Glutamatergic neuron (in vitro differentiated cells): Measurements from ENCODE around the gene ERBB3. TPM values are rescaled to one million over a fixed set of nuclear protein-coding genes. Genes with fewer than 3 reads are reported as not detected.
A peak's percentile ranks its signal among the peaks of the same experiment; 100 is the strongest.

Source experiments
- DNase-seq: peaks from one replicate; pipeline ENCODE4 v3.0.0; 2022
- H3K27ac Mint-ChIP-seq: one replicate; pipeline ENCODE4 v1.8.0; 2020; ENCODE audit warnings: mild to moderate bottlenecking, mixed read lengths, inconsistent platforms; ENCODE audit not compliant: unreplicated experiment
- H3K27me3 Mint-ChIP-seq: one replicate; pipeline ENCODE4 v1.8.0; 2020; ENCODE audit warnings: mild to moderate bottlenecking, moderate library complexity, mixed read lengths, inconsistent platforms; ENCODE audit not compliant: unreplicated experiment
- H3K36me3 Mint-ChIP-seq: one replicate; pipeline ENCODE4 v1.8.0; 2020; ENCODE audit warnings: mild to moderate bottlenecking, mixed read lengths, inconsistent platforms; ENCODE audit not compliant: unreplicated experiment
- H3K4me1 Mint-ChIP-seq: one replicate; pipeline ENCODE4 v1.8.0; 2020; ENCODE audit warnings: mild to moderate bottlenecking, low read depth, mixed read lengths, inconsistent platforms; ENCODE audit not compliant: unreplicated experiment
- H3K4me3 Mint-ChIP-seq: one replicate; pipeline ENCODE4 v1.8.0; 2020; ENCODE audit warnings: mild to moderate bottlenecking, mixed read lengths, inconsistent platforms; ENCODE audit not compliant: unreplicated experiment
- H3K9me3 Mint-ChIP-seq: one replicate; pipeline ENCODE4 v1.8.0; 2020; ENCODE audit warnings: mild to moderate bottlenecking, moderate library complexity, mixed read lengths, inconsistent platforms; ENCODE audit not compliant: unreplicated experiment
- CTCF ChIP-seq: fragments of 200-600 bp; sonication (generic); IDR thresholded peaks from one replicate; pipeline ENCODE4 v1.5.0; 2021; ENCODE audit not compliant: partially characterized antibody, unreplicated experiment
- total RNA-seq: library from RNA; stranded (reverse); fragmentation: NEBNext Ultra II Directional; extraction: Animal tissue kit (Norgen Biotek cat#: 25700); gene quantifications from one replicate; pipeline ENCODE4 v1.2.1, GENCODE V29; 2021; ENCODE audit not compliant: unreplicated experiment

The ERBB3 gene
- total RNA-seq, 1 donor from 2014 or later, result 33.7 TPM

- peaks cover 4% of the 10 kb centered on the region for H3K9me3 Mint-ChIP-seq
- DNase-seq, result no peak
- H3K36me3 Mint-ChIP-seq, result peaks cover 6% of the 10 kb centered on the region
- H3K4me1 Mint-ChIP-seq, result peaks cover 5% of the 10 kb centered on the region
- H3K4me3 Mint-ChIP-seq, result no peak overlapping the region
- H3K27me3 Mint-ChIP-seq, result no peaks in the 10 kb centered on the region
- TF ChIP-seq CTCF, result no peak
- no peak overlapping the region for H3K27ac Mint-ChIP-seq
Observed at GRCh38 chr12:56146492-56147460, 66.8 kb downstream of the ERBB3 start.

- Mint-ChIP-seq H3K4me1 (peaks cover 9% of the 10 kb centered on the region), H3K4me3 (peak overlapping the region; percentile 89), H3K36me3 (no peaks in the 10 kb centered on the region), H3K27ac (no peak overlapping the region), H3K27me3 (peaks cover 5% of the 10 kb centered on the region), H3K9me3 (no peaks in the 10 kb centered on the region)
- no peak for DNase-seq
- TF ChIP-seq CTCF, result no peak
Observed at GRCh38 chr12:56150563-56150962, 70.6 kb downstream of the ERBB3 start.

GRCh38 chr12:56151672-56152131, 71.7 kb downstream of the ERBB3 start:
- peak; percentile 65 for TF ChIP-seq CTCF
- H3K4me3 Mint-ChIP-seq, result peak overlapping the region; percentile 89
- peak overlapping the region; percentile 93 for H3K27ac Mint-ChIP-seq
- H3K36me3 Mint-ChIP-seq, result no peaks in the 10 kb centered on the region
- H3K27me3 Mint-ChIP-seq, result peaks cover 6% of the 10 kb centered on the region
- peak; percentile 62 for DNase-seq
- H3K9me3 Mint-ChIP-seq, result no peaks in the 10 kb centered on the region
- peaks cover 9% of the 10 kb centered on the region for H3K4me1 Mint-ChIP-seq

GRCh38 chr12:56152132-56152755, 72.3 kb downstream of the ERBB3 start, which contains the start of gene MYL6B:
MYL6B (plus strand) TSS chr12:56152587; CDS start chr12:56153919, 1,332 bp downstream.
- peak; percentile 94 for DNase-seq
- Mint-ChIP-seq H3K27ac (peak within 1 kb of the TSS; percentile 93), H3K9me3 (peaks cover 3% of the 10 kb centered on the region), H3K4me3 (peak within 1 kb of the TSS; percentile 89), H3K27me3 (peaks cover 11% of the 10 kb centered on the region), H3K4me1 (peaks cover 11% of the 10 kb centered on the region), H3K36me3 (no peaks in the 10 kb centered on the region)
- no peak for TF ChIP-seq CTCF

Other genes starting within 250 kb of the ERBB3 start
- not detected for gene MMP19, start 237.2 kb upstream of the ERBB3 start, total RNA-seq
- gene PYM1, start 152.3 kb upstream of the ERBB3 start, total RNA-seq, result 55.3 TPM
- 57.5 TPM for gene DGKA, start 149.0 kb upstream of the ERBB3 start, total RNA-seq
- 851 TPM for gene PMEL, start 114.1 kb upstream of the ERBB3 start, total RNA-seq
- gene CDK2, start 113.3 kb upstream of the ERBB3 start, total RNA-seq, result 20.5 TPM
- gene RAB5B, start 106.1 kb upstream of the ERBB3 start, total RNA-seq, result 170 TPM
- gene SUOX, start 82.9 kb upstream of the ERBB3 start, total RNA-seq, result 23.9 TPM
- 24.1 TPM for gene IKZF4, start 59.1 kb upstream of the ERBB3 start, total RNA-seq
- gene RPS26, start 38.2 kb upstream of the ERBB3 start, total RNA-seq, result 29.8 TPM
- 86.5 TPM for gene PA2G4, start 24.4 kb downstream of the ERBB3 start, total RNA-seq
- 1,433 TPM for gene RPL41, start 36.5 kb downstream of the ERBB3 start, total RNA-seq
- 11.1 TPM for gene ZC3H10, start 38.1 kb downstream of the ERBB3 start, total RNA-seq
- 144 TPM for gene ESYT1, start 48.1 kb downstream of the ERBB3 start, total RNA-seq
- 232 TPM for gene MYL6B, start 72.4 kb downstream of the ERBB3 start, total RNA-seq
- gene MYL6, start 78.2 kb downstream of the ERBB3 start, total RNA-seq, result 2,223 TPM
- 196 TPM for gene SMARCC2, start 109.3 kb downstream of the ERBB3 start, total RNA-seq
- 72.6 TPM for gene RNF41, start 141.8 kb downstream of the ERBB3 start, total RNA-seq
- gene NABP2, start 144.2 kb downstream of the ERBB3 start, total RNA-seq, result 42.6 TPM
- gene SLC39A5, start 149.9 kb downstream of the ERBB3 start, total RNA-seq, result 0.61 TPM
- gene ANKRD52, start 178.2 kb downstream of the ERBB3 start, total RNA-seq, result 49.1 TPM
- 18.9 TPM for gene COQ10A, start 186.8 kb downstream of the ERBB3 start, total RNA-seq
- gene CS, start 220.2 kb downstream of the ERBB3 start, total RNA-seq, result 257 TPM
- 141 TPM for gene CNPY2, start 235.8 kb downstream of the ERBB3 start, total RNA-seq